Measurements from ENCODE around the gene RASL11A. TPM values are rescaled to one million over a fixed set of nuclear protein-coding genes. Genes with fewer than 3 reads are reported as not detected.
"Not testable (repeated sequence)": the region's sequence is repeated elsewhere in the genome, so short reads cannot be mapped to it uniquely, and the experiment has no call there.

RASL11A gene
- total RNA-seq, 1 donor from 2014 or later, result 5.8 TPM

- Mint-ChIP-seq H3K27ac (no peak overlapping the region), H3K4me1 (ENCODE audit: low read depth) (peaks cover 7% of the 10 kb centered on the region), H3K36me3 (ENCODE audit: insufficient read depth) (no peaks in the 10 kb centered on the region), H3K4me3 (ENCODE audit: low read depth) (no peak overlapping the region), H3K9me3 (ENCODE audit: low read depth) (no peaks in the 10 kb centered on the region), H3K27me3 (peaks cover 18% of the 10 kb centered on the region)
- TF ChIP-seq CTCF (IDR thresholded peaks at IDR 0.05; ENCODE audit: unreplicated experiment), result no peak
- no peak for DNase-seq (ENCODE audit: low spot score, unreplicated experiment)
Observed at GRCh38 chr13:27311518-27312210, 41.0 kb downstream of the RASL11A start.

GRCh38 chr13:27313770-27314169, 43.1 kb downstream of the RASL11A start:
- Mint-ChIP-seq H3K27me3 (peaks cover 23% of the 10 kb centered on the region), H3K36me3 (ENCODE audit: insufficient read depth) (no peaks in the 10 kb centered on the region), H3K9me3 (ENCODE audit: low read depth) (no peaks in the 10 kb centered on the region), H3K4me1 (ENCODE audit: low read depth) (peaks cover 7% of the 10 kb centered on the region), H3K27ac (no peak overlapping the region), H3K4me3 (ENCODE audit: low read depth) (no peak overlapping the region)
- TF ChIP-seq CTCF (IDR thresholded peaks at IDR 0.05; ENCODE audit: unreplicated experiment), result no peak
- DNase-seq (ENCODE audit: low spot score, unreplicated experiment), result no peak

GRCh38 chr13:27319404-27319803, 48.8 kb downstream of the RASL11A start:
- Mint-ChIP-seq H3K27me3 (peaks cover 23% of the 10 kb centered on the region), H3K27ac (no peak overlapping the region), H3K4me1 (ENCODE audit: low read depth) (peaks cover 3% of the 10 kb centered on the region), H3K4me3 (ENCODE audit: low read depth) (no peak overlapping the region), H3K9me3 (ENCODE audit: low read depth) (no peaks in the 10 kb centered on the region), H3K36me3 (ENCODE audit: insufficient read depth) (no peaks in the 10 kb centered on the region)
- TF ChIP-seq CTCF (IDR thresholded peaks at IDR 0.05; ENCODE audit: unreplicated experiment), result no peak
- DNase-seq (ENCODE audit: low spot score, unreplicated experiment), result no peak

DNA sequence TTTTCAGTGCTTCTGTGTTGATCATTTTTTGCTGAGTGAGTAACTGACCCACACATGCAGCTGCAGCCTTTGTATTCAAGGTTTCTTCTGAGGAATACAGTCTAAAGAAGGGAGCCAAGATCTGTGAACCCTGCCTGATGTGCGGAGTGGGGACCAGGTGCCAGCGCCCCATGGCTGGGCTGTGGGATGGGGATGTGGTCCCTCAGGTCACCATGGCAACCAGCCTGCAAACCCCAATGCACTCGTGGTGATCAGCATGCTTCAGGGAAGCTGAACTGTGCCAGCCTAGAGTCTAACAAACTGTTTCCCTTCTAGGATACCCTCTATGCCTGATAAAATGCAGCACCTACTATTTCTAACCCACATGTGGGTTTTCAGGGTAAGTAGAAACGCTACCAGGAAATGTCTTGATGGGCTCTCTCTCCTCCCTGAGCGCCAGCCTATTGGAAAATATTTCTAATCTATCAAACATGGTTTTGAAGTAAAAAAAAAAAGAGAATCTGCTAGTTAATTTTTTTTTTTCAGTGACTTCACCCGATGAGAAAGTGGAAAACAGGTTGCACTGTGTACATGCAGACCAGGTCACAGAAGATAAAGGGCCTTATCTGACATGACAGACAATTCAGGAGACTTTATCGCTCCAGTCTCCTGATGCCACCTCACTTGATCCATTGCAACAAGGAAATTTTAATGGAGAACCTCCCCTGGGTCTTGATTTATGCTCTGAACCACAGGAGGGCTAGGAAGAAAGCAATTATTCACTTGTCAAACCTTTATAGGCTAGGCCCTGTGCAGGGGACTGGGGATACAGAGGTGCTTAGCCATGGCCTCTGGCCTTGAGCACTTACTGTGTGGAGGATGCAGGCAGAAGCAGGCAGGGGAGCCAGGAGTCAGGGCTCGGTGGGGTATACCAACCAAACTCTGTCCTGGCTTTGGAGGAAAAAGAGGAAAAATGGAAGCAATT, 51.1 kb downstream of the RASL11A start:
- Mint-ChIP-seq H3K27ac (no peak overlapping the region), H3K4me3 (ENCODE audit: low read depth) (no peak overlapping the region)

GRCh38 chr13:27322443-27322842, 51.8 kb downstream of the RASL11A start:
- not testable (repeated sequence) for DNase-seq (ENCODE audit: low spot score, unreplicated experiment); H3K27ac Mint-ChIP-seq; H3K9me3 Mint-ChIP-seq (ENCODE audit: low read depth); H3K36me3 Mint-ChIP-seq (ENCODE audit: insufficient read depth); H3K4me3 Mint-ChIP-seq (ENCODE audit: low read depth); H3K4me1 Mint-ChIP-seq (ENCODE audit: low read depth)
- peaks cover 14% of the 10 kb centered on the region for H3K27me3 Mint-ChIP-seq

More for the DNA sequence above, 51.1 kb downstream of the RASL11A start:
- Mint-ChIP-seq H3K36me3 (ENCODE audit: insufficient read depth) (no peaks in the 10 kb centered on the region), H3K4me1 (ENCODE audit: low read depth) (peaks cover 3% of the 10 kb centered on the region), H3K9me3 (ENCODE audit: low read depth) (no peaks in the 10 kb centered on the region), H3K27me3 (peaks cover 16% of the 10 kb centered on the region)
- no peak for DNase-seq (ENCODE audit: low spot score, unreplicated experiment)
- no peak for TF ChIP-seq CTCF (IDR thresholded peaks at IDR 0.05; ENCODE audit: unreplicated experiment)

Other genes starting within 250 kb of the RASL11A start
- 29.8 and 30.8 TPM in 2 replicates for gene USP12, start 99.0 kb upstream of the RASL11A start, total RNA-seq
- 720 and 742 TPM in 2 replicates for gene RPL21, start 19.3 kb upstream of the RASL11A start, total RNA-seq
- 75.9 and 81.2 TPM in 2 replicates for gene GTF3A, start 153.8 kb downstream of the RASL11A start, total RNA-seq
- 50.6 and 54.4 TPM in 2 replicates for gene MTIF3, start 179.7 kb downstream of the RASL11A start, total RNA-seq